ENCODE data around the gene DNM3.

DNA sequence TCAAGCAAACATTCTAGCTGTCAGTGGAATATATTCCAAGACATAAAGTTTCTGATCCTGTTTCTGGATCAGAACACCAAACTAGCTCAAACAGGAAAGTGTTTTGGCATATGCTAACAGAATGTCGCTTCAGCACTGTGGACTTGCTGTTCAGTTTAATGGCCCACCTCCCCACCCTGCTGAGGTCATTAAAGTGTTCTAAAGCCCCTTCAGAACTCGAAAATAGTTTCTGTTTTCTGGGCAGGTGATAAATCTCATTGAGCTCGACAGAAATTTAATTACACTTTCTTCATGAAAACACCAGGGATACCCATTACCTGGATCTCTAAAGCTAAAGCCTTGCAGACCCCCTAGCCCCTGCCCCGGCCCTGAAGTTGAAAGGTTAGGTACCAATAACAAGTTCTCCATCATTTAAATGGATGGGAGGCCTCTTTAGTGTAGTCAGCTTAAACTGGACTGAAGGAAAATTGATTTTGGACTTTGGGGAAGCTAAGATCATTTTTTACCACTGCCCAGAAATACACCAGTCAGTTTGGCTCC lies 575.3 kb downstream of the DNM3 start:
- TF ChIP-seq EZH2phosphoT487 (IDR thresholded peaks at IDR 0.05; ENCODE audit: insufficient read depth, low read depth) (no peak), EZH2 (IDR thresholded peaks at IDR 0.05; ENCODE audit: insufficient read depth, poor library complexity, severe bottlenecking) (no peak)

All from GM23248 (cell line).